ENCODE results near the gene PADI4.

The PADI4 gene

GRCh38 chr1:17307946-17308345 is at the start of gene PADI4:
PADI4 (plus strand) TSS chr1:17308197; CDS start chr1:17308223, 26 bp downstream.
- 0 out of 2 replicates have a peak within 1 kb of the TSS, but pooled peaks have one; percentile 6 for H3K4me2 ChIP-seq
- TF ChIP-seq Cebpa-rat (IDR thresholded peaks at IDR 0.05): no peak
- H3K4me3 ChIP-seq: no peak within 1 kb of the TSS
- H3K27ac ChIP-seq: no peak within 1 kb of the TSS
- H3K9ac ChIP-seq: no peak within 1 kb of the TSS
- H3K27me3 ChIP-seq: no peaks in the 10 kb centered on the region
- H3K4me1 ChIP-seq: peaks cover 33% of the 10 kb centered on the region
- no peaks in the 10 kb centered on the region for H4K20me1 ChIP-seq
- H3K9me3 ChIP-seq: peaks cover 2% of the 10 kb centered on the region
- H3K36me3 ChIP-seq: no peaks in the 10 kb centered on the region

- no peak overlapping the region for H3K4me3 ChIP-seq
- H3K9me3 ChIP-seq: no peaks in the 10 kb centered on the region
- no peaks in the 10 kb centered on the region for H3K4me1 ChIP-seq
- TF ChIP-seq Cebpa-rat (IDR thresholded peaks at IDR 0.05): no peak
- H3K4me2 ChIP-seq: no peak overlapping the region
- H3K36me3 ChIP-seq: no peaks in the 10 kb centered on the region
- H3K27ac ChIP-seq: no peak overlapping the region
- no peak overlapping the region for H3K9ac ChIP-seq
- no peaks in the 10 kb centered on the region for H4K20me1 ChIP-seq
- no peaks in the 10 kb centered on the region for H3K27me3 ChIP-seq
Measured at GRCh38 chr1:17258758-17259130, 49.3 kb upstream of the PADI4 start.

GRCh38 chr1:17259233-17259873 is 48.6 kb upstream of the PADI4 start:
- Histone ChIP-seq H3K4me2 (no peak overlapping the region), H3K9ac (no peak overlapping the region)
- TF ChIP-seq Cebpa-rat (IDR thresholded peaks at IDR 0.05): no peak

GRCh38 chr1:17260264-17260663 is 47.7 kb upstream of the PADI4 start:
- Histone ChIP-seq H4K20me1 (no peaks in the 10 kb centered on the region), H3K9ac (no peak overlapping the region), H3K9me3 (no peaks in the 10 kb centered on the region), H3K4me3 (no peak overlapping the region), H3K4me2 (no peak overlapping the region), H3K27me3 (no peaks in the 10 kb centered on the region), H3K27ac (no peak overlapping the region), H3K36me3 (no peaks in the 10 kb centered on the region), H3K4me1 (no peaks in the 10 kb centered on the region)
- TF ChIP-seq Cebpa-rat (IDR thresholded peaks at IDR 0.05): no peak

More at GRCh38 chr1:17259233-17259873, 48.6 kb upstream of the PADI4 start:
- Histone ChIP-seq H3K27me3 (no peaks in the 10 kb centered on the region), H4K20me1 (no peaks in the 10 kb centered on the region), H3K4me1 (no peaks in the 10 kb centered on the region), H3K27ac (no peak overlapping the region), H3K4me3 (no peak overlapping the region), H3K9me3 (no peaks in the 10 kb centered on the region), H3K36me3 (no peaks in the 10 kb centered on the region)

GRCh38 chr1:17260738-17261137 is 47.3 kb upstream of the PADI4 start:
- H3K27me3 ChIP-seq: no peaks in the 10 kb centered on the region
- no peak overlapping the region for H3K4me2 ChIP-seq
- H3K9ac ChIP-seq: no peak overlapping the region
- no peak overlapping the region for H3K4me3 ChIP-seq
- H3K27ac ChIP-seq: no peak overlapping the region
- TF ChIP-seq Cebpa-rat (IDR thresholded peaks at IDR 0.05): no peak
- H3K4me1 ChIP-seq: no peaks in the 10 kb centered on the region
- no peaks in the 10 kb centered on the region for H4K20me1 ChIP-seq
- H3K9me3 ChIP-seq: no peaks in the 10 kb centered on the region
- no peaks in the 10 kb centered on the region for H3K36me3 ChIP-seq

- H3K4me1 ChIP-seq: no peaks in the 10 kb centered on the region
- TF ChIP-seq Cebpa-rat (IDR thresholded peaks at IDR 0.05): no peak
- no peak overlapping the region for H3K9ac ChIP-seq
- H3K36me3 ChIP-seq: no peaks in the 10 kb centered on the region
- H3K4me3 ChIP-seq: no peak overlapping the region
- H3K4me2 ChIP-seq: no peak overlapping the region
- H3K27ac ChIP-seq: no peak overlapping the region
- H3K27me3 ChIP-seq: no peaks in the 10 kb centered on the region
- H3K9me3 ChIP-seq: no peaks in the 10 kb centered on the region
- no peaks in the 10 kb centered on the region for H4K20me1 ChIP-seq
Measured at GRCh38 chr1:17263936-17264335, 44.1 kb upstream of the PADI4 start.

GRCh38 chr1:17264470-17264869 is 43.5 kb upstream of the PADI4 start:
- no peaks in the 10 kb centered on the region for H3K4me1 ChIP-seq
- H3K36me3 ChIP-seq: no peaks in the 10 kb centered on the region

GRCh38 chr1:17265162-17265561 is 42.8 kb upstream of the PADI4 start:
- Histone ChIP-seq H3K4me2 (no peak overlapping the region), H3K4me3 (no peak overlapping the region)

More at GRCh38 chr1:17264470-17264869, 43.5 kb upstream of the PADI4 start:
- no peak overlapping the region for H3K27ac ChIP-seq
- H3K27me3 ChIP-seq: no peaks in the 10 kb centered on the region
- H4K20me1 ChIP-seq: no peaks in the 10 kb centered on the region
- H3K4me3 ChIP-seq: no peak overlapping the region
- H3K9ac ChIP-seq: no peak overlapping the region
- TF ChIP-seq Cebpa-rat (IDR thresholded peaks at IDR 0.05): no peak
- no peak overlapping the region for H3K4me2 ChIP-seq
- no peaks in the 10 kb centered on the region for H3K9me3 ChIP-seq

GRCh38 chr1:17265950-17266349 is 42.0 kb upstream of the PADI4 start:
- Histone ChIP-seq H3K27me3 (no peaks in the 10 kb centered on the region), H4K20me1 (no peaks in the 10 kb centered on the region), H3K4me2 (no peak overlapping the region), H3K4me1 (no peaks in the 10 kb centered on the region), H3K27ac (no peak overlapping the region), H3K9ac (no peak overlapping the region), H3K9me3 (no peaks in the 10 kb centered on the region), H3K4me3 (no peak overlapping the region), H3K36me3 (no peaks in the 10 kb centered on the region)
- no peak for TF ChIP-seq Cebpa-rat (IDR thresholded peaks at IDR 0.05)

More at GRCh38 chr1:17265162-17265561, 42.8 kb upstream of the PADI4 start:
- Histone ChIP-seq H4K20me1 (no peaks in the 10 kb centered on the region), H3K9ac (no peak overlapping the region), H3K36me3 (no peaks in the 10 kb centered on the region), H3K27ac (no peak overlapping the region), H3K27me3 (no peaks in the 10 kb centered on the region), H3K4me1 (no peaks in the 10 kb centered on the region), H3K9me3 (no peaks in the 10 kb centered on the region)
- no peak for TF ChIP-seq Cebpa-rat (IDR thresholded peaks at IDR 0.05)

GRCh38 chr1:17270891-17271765 is 36.9 kb upstream of the PADI4 start:
- no peak overlapping the region for H3K4me2 ChIP-seq
- no peaks in the 10 kb centered on the region for H3K9me3 ChIP-seq
- no peak overlapping the region for H3K4me3 ChIP-seq
- H3K27ac ChIP-seq: no peak overlapping the region
- no peaks in the 10 kb centered on the region for H4K20me1 ChIP-seq
- no peaks in the 10 kb centered on the region for H3K4me1 ChIP-seq
- no peak overlapping the region for H3K9ac ChIP-seq
- no peaks in the 10 kb centered on the region for H3K27me3 ChIP-seq
- no peak for TF ChIP-seq Cebpa-rat (IDR thresholded peaks at IDR 0.05)
- no peaks in the 10 kb centered on the region for H3K36me3 ChIP-seq
